ENCODE data around the gene CENPP.
"Not testable (repeated sequence)": the region's sequence is repeated elsewhere in the genome, so short reads cannot be mapped to it uniquely, and the experiment has no call there.

CENPP gene

GRCh38 chr9:92617195-92617813, 291.6 kb downstream of the CENPP start:
- Histone ChIP-seq H3K9me3 (ENCODE audit: control insufficient read depth, low read length) (no peaks in the 10 kb centered on the region), H3K4me3 (ENCODE audit: insufficient read depth, low read depth, low read length) (no peak overlapping the region), H3K27me3 (ENCODE audit: control insufficient read depth, insufficient read depth, low read length, poor library complexity, severe bottlenecking) (no peaks in the 10 kb centered on the region), H3K4me1 (ENCODE audit: control insufficient read depth, insufficient read depth, low read length) (no peaks in the 10 kb centered on the region), H3K27ac (ENCODE audit: insufficient read depth, low read depth, low read length, poor library complexity, severe bottlenecking) (no peak overlapping the region), H3K36me3 (ENCODE audit: control insufficient read depth, insufficient read depth, low read length) (no peaks in the 10 kb centered on the region)
- WGBS, 2 experiments = 93 to 96% methylated on average over 11 of the region's 11 CpGs

GRCh38 chr9:92617951-92618510, 292.3 kb downstream of the CENPP start:
- no peak overlapping the region for H3K27ac ChIP-seq (ENCODE audit: insufficient read depth, low read depth, low read length, poor library complexity, severe bottlenecking)
- no peaks in the 10 kb centered on the region for H3K9me3 ChIP-seq (ENCODE audit: control insufficient read depth, low read length)
- 94 to 96% methylated on average over 11 of the region's 11 CpGs for WGBS, 2 experiments
- no peaks in the 10 kb centered on the region for H3K27me3 ChIP-seq (ENCODE audit: control insufficient read depth, insufficient read depth, low read length, poor library complexity, severe bottlenecking)
- H3K4me1 ChIP-seq (ENCODE audit: control insufficient read depth, insufficient read depth, low read length) = no peaks in the 10 kb centered on the region
- no peak overlapping the region for H3K4me3 ChIP-seq (ENCODE audit: insufficient read depth, low read depth, low read length)
- no peaks in the 10 kb centered on the region for H3K36me3 ChIP-seq (ENCODE audit: control insufficient read depth, insufficient read depth, low read length)

- Histone ChIP-seq H3K4me3 (ENCODE audit: insufficient read depth, low read depth, low read length) (no peak overlapping the region), H3K9me3 (ENCODE audit: control insufficient read depth, low read length) (no peaks in the 10 kb centered on the region), H3K36me3 (ENCODE audit: control insufficient read depth, insufficient read depth, low read length) (no peaks in the 10 kb centered on the region), H3K4me1 (ENCODE audit: control insufficient read depth, insufficient read depth, low read length) (no peaks in the 10 kb centered on the region), H3K27ac (ENCODE audit: insufficient read depth, low read depth, low read length, poor library complexity, severe bottlenecking) (no peak overlapping the region), H3K27me3 (ENCODE audit: control insufficient read depth, insufficient read depth, low read length, poor library complexity, severe bottlenecking) (no peaks in the 10 kb centered on the region)
- 96 to 97% methylated on average over 10 of the region's 10 CpGs for WGBS, 2 experiments
Measured at GRCh38 chr9:92618633-92619225, 293.0 kb downstream of the CENPP start.

GRCh38 chr9:92619601-92620300, 294.0 kb downstream of the CENPP start:
- Histone ChIP-seq H3K36me3 (ENCODE audit: control insufficient read depth, insufficient read depth, low read length) (no peaks in the 10 kb centered on the region), H3K4me1 (ENCODE audit: control insufficient read depth, insufficient read depth, low read length) (no peaks in the 10 kb centered on the region), H3K9me3 (ENCODE audit: control insufficient read depth, low read length) (no peaks in the 10 kb centered on the region), H3K27ac (ENCODE audit: insufficient read depth, low read depth, low read length, poor library complexity, severe bottlenecking) (no peak overlapping the region), H3K27me3 (ENCODE audit: control insufficient read depth, insufficient read depth, low read length, poor library complexity, severe bottlenecking) (no peaks in the 10 kb centered on the region), H3K4me3 (ENCODE audit: insufficient read depth, low read depth, low read length) (no peak overlapping the region)
- 93 to 95% methylated on average over 24 of the region's 24 CpGs for whole genome bisulfite sequencing, 2 experiments

- no peaks in the 10 kb centered on the region for H3K4me1 ChIP-seq (ENCODE audit: control insufficient read depth, insufficient read depth, low read length)
- no peak overlapping the region for H3K27ac ChIP-seq (ENCODE audit: insufficient read depth, low read depth, low read length, poor library complexity, severe bottlenecking)
- H3K9me3 ChIP-seq (ENCODE audit: control insufficient read depth, low read length) = no peaks in the 10 kb centered on the region
- H3K36me3 ChIP-seq (ENCODE audit: control insufficient read depth, insufficient read depth, low read length) = no peaks in the 10 kb centered on the region
- H3K27me3 ChIP-seq (ENCODE audit: control insufficient read depth, insufficient read depth, low read length, poor library complexity, severe bottlenecking) = no peaks in the 10 kb centered on the region
- no peak overlapping the region for H3K4me3 ChIP-seq (ENCODE audit: insufficient read depth, low read depth, low read length)
- WGBS, 2 experiments = 93 to 95% methylated on average over 5 of the region's 5 CpGs
Measured at GRCh38 chr9:92620845-92621244, 295.1 kb downstream of the CENPP start.

- H3K27ac ChIP-seq (ENCODE audit: insufficient read depth, low read depth, low read length, poor library complexity, severe bottlenecking); H3K36me3 ChIP-seq (ENCODE audit: control insufficient read depth, insufficient read depth, low read length); H3K27me3 ChIP-seq (ENCODE audit: control insufficient read depth, insufficient read depth, low read length, poor library complexity, severe bottlenecking); H3K9me3 ChIP-seq (ENCODE audit: control insufficient read depth, low read length); H3K4me1 ChIP-seq (ENCODE audit: control insufficient read depth, insufficient read depth, low read length); H3K4me3 ChIP-seq (ENCODE audit: insufficient read depth, low read depth, low read length): not testable (repeated sequence)
- 90 to 91% methylated on average over 3 of the region's 3 CpGs for WGBS, 2 experiments
Measured at GRCh38 chr9:92623936-92624335, 298.2 kb downstream of the CENPP start.

GRCh38 chr9:92626484-92626883, 300.7 kb downstream of the CENPP start:
- no peaks in the 10 kb centered on the region for H3K36me3 ChIP-seq (ENCODE audit: control insufficient read depth, insufficient read depth, low read length)
- H3K4me3 ChIP-seq (ENCODE audit: insufficient read depth, low read depth, low read length) = no peak overlapping the region
- no peaks in the 10 kb centered on the region for H3K4me1 ChIP-seq (ENCODE audit: control insufficient read depth, insufficient read depth, low read length)
- H3K9me3 ChIP-seq (ENCODE audit: control insufficient read depth, low read length) = no peaks in the 10 kb centered on the region
- H3K27me3 ChIP-seq (ENCODE audit: control insufficient read depth, insufficient read depth, low read length, poor library complexity, severe bottlenecking) = no peaks in the 10 kb centered on the region
- H3K27ac ChIP-seq (ENCODE audit: insufficient read depth, low read depth, low read length, poor library complexity, severe bottlenecking) = no peak overlapping the region

- no peaks in the 10 kb centered on the region for H3K27me3 ChIP-seq (ENCODE audit: control insufficient read depth, insufficient read depth, low read length, poor library complexity, severe bottlenecking)
- H3K9me3 ChIP-seq (ENCODE audit: control insufficient read depth, low read length) = no peaks in the 10 kb centered on the region
- no peak overlapping the region for H3K27ac ChIP-seq (ENCODE audit: insufficient read depth, low read depth, low read length, poor library complexity, severe bottlenecking)
- no peaks in the 10 kb centered on the region for H3K36me3 ChIP-seq (ENCODE audit: control insufficient read depth, insufficient read depth, low read length)
- H3K4me1 ChIP-seq (ENCODE audit: control insufficient read depth, insufficient read depth, low read length) = no peaks in the 10 kb centered on the region
- 91 to 96% methylated on average over 5 of the region's 5 CpGs for WGBS, 2 experiments
- H3K4me3 ChIP-seq (ENCODE audit: insufficient read depth, low read depth, low read length) = no peak overlapping the region
Measured at GRCh38 chr9:92627651-92628050, 301.9 kb downstream of the CENPP start.

- WGBS, 2 experiments = 94 to 97% methylated on average over 11 to 13 of the region's 13 CpGs
- H3K27me3 ChIP-seq (ENCODE audit: control insufficient read depth, insufficient read depth, low read length, poor library complexity, severe bottlenecking) = no peaks in the 10 kb centered on the region
- no peak overlapping the region for H3K4me3 ChIP-seq (ENCODE audit: insufficient read depth, low read depth, low read length)
- no peaks in the 10 kb centered on the region for H3K36me3 ChIP-seq (ENCODE audit: control insufficient read depth, insufficient read depth, low read length)
- no peaks in the 10 kb centered on the region for H3K4me1 ChIP-seq (ENCODE audit: control insufficient read depth, insufficient read depth, low read length)
- no peak overlapping the region for H3K27ac ChIP-seq (ENCODE audit: insufficient read depth, low read depth, low read length, poor library complexity, severe bottlenecking)
- H3K9me3 ChIP-seq (ENCODE audit: control insufficient read depth, low read length) = no peaks in the 10 kb centered on the region
Measured at GRCh38 chr9:92631452-92632343, 305.9 kb downstream of the CENPP start.

GRCh38 chr9:92632641-92633040, 306.9 kb downstream of the CENPP start:
- H3K4me3 ChIP-seq (ENCODE audit: insufficient read depth, low read depth, low read length) = no peak overlapping the region
- H3K4me1 ChIP-seq (ENCODE audit: control insufficient read depth, insufficient read depth, low read length) = no peaks in the 10 kb centered on the region
- H3K36me3 ChIP-seq (ENCODE audit: control insufficient read depth, insufficient read depth, low read length) = peaks cover 3% of the 10 kb centered on the region
- no peaks in the 10 kb centered on the region for H3K27me3 ChIP-seq (ENCODE audit: control insufficient read depth, insufficient read depth, low read length, poor library complexity, severe bottlenecking)
- H3K9me3 ChIP-seq (ENCODE audit: control insufficient read depth, low read length) = no peaks in the 10 kb centered on the region
- 94% methylated on average over 5 of the region's 5 CpGs for WGBS, 2 experiments
- H3K27ac ChIP-seq (ENCODE audit: insufficient read depth, low read depth, low read length, poor library complexity, severe bottlenecking) = no peak overlapping the region
